PC-9 (cell line): ENCODE data around the gene NDUFAF2.
"Not testable (repeated sequence)": the region's sequence is repeated elsewhere in the genome, so short reads cannot be mapped to it uniquely, and the experiment has no call there.

Experiments
- EZH2 ChIP-seq: fragments of 200-600 bp; sonication (generic); IDR thresholded peaks from 2 replicates; pipeline ENCODE4 v1.8.0; 2017; ENCODE audit warnings: antibody characterized with exemption, low read depth
- TF ChIP-seq, protein P1 (sequence below): fragments of 200-600 bp; sonication (generic); conservative IDR thresholded peaks from 2 replicates; pipeline ENCODE4 v1.6.1; 2017; ENCODE audit warnings: mixed run types, antibody characterized with exemption, mild to moderate bottlenecking, moderate library complexity

GRCh38 chr5:61031301-61031700 lies 86.3 kb downstream of the NDUFAF2 start:
- TF ChIP-seq, protein P1, sequence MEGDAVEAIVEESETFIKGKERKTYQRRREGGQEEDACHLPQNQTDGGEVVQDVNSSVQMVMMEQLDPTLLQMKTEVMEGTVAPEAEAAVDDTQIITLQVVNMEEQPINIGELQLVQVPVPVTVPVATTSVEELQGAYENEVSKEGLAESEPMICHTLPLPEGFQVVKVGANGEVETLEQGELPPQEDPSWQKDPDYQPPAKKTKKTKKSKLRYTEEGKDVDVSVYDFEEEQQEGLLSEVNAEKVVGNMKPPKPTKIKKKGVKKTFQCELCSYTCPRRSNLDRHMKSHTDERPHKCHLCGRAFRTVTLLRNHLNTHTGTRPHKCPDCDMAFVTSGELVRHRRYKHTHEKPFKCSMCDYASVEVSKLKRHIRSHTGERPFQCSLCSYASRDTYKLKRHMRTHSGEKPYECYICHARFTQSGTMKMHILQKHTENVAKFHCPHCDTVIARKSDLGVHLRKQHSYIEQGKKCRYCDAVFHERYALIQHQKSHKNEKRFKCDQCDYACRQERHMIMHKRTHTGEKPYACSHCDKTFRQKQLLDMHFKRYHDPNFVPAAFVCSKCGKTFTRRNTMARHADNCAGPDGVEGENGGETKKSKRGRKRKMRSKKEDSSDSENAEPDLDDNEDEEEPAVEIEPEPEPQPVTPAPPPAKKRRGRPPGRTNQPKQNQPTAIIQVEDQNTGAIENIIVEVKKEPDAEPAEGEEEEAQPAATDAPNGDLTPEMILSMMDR: not testable (repeated sequence)
- TF ChIP-seq EZH2: not testable (repeated sequence)
